Adrenal gland (tissue), 12 donors: ENCODE measurements around the gene CACNA1C. TPM values are rescaled to one million over a fixed set of nuclear protein-coding genes. Genes with fewer than 3 reads are reported as not detected.

Source experiments
- DNase-seq, 7 donors: peaks; one replicate each; pipeline ENCODE4 v3.0.0-alpha.2; 2019 to 2020
- H3K27ac ChIP-seq, 5 donors: fragments of 200-600 bp; sonication (generic) in 4 of 5; 1 replicate in 3 of 5; 2 replicates in 2 of 5; pipeline versions ENCODE4 v1.5.1 to v1.8.0; 2016 to 2020; ENCODE audit warnings: mild to moderate bottlenecking in 1 of 5
- H3K27me3 ChIP-seq: fragments of 200-600 bp; 2 replicates; pipeline ENCODE4 v1.8.0; 2021
- H3K36me3 ChIP-seq, 2 donors: fragments of 200-600 bp; replicated peaks in 1 of 2; 1 replicate in 1 of 2; 2 replicates in 1 of 2; pipeline versions ENCODE4 v1.5.1 to v1.8.0; 2018 to 2022
- H3K4me1 ChIP-seq, 2 donors: fragments of 200-600 bp; replicated peaks in 1 of 2; 1 replicate in 1 of 2; 2 replicates in 1 of 2; pipeline versions ENCODE4 v1.5.1 to v1.8.0; 2018 to 2021
- H3K4me3 ChIP-seq, 4 donors: fragments of 200-600 bp; sonication (generic) in 3 of 4; one replicate each; pipeline ENCODE4 v1.5.1; 2016 to 2018
- H3K9me3 ChIP-seq, 3 donors: fragments of 200-600 bp; sonication (generic) in 1 of 3; replicated peaks in 1 of 3; 1 replicate in 2 of 3; 2 replicates in 1 of 3; pipeline versions ENCODE4 v1.5.1 to v1.8.0; 2016 to 2021
- CTCF ChIP-seq, 6 experiments: fragments of 450-650 bp in 4 of 6; fragments of 200-600 bp in 2 of 6; sonication (generic) in 1 of 6; IDR thresholded peaks; 1 replicate in 5 of 6; 2 replicates in 1 of 6; pipeline versions ENCODE4 v1.5.1 to v1.8.0; 2016 to 2021; ENCODE audit warnings: antibody characterized with exemption in 6 of 6, mild to moderate bottlenecking in 2 of 6, moderate library complexity in 1 of 6
- POLR2A ChIP-seq, 2 donors: fragments of 450-650 bp; IDR thresholded peaks; one replicate each; pipeline ENCODE4 v1.6.1; 2017; ENCODE audit warnings: antibody characterized with exemption in 2 of 2, mild to moderate bottlenecking in 2 of 2, moderate library complexity in 1 of 2
- WGBS, 4 donors: extraction: QIAGEN DNeasy Blood & Tissue Kit in 2 of 4; methylation state at CpG; one replicate each; pipeline versions ENCODE4 v1.1.5 to v1.1.7; 2013 to 2017; 5-methylcytosine and 5-hydroxymethylcytosine counted together
- intact Hi-C, 2 donors: fragments of 100-400 bp; cut with DNase I; formaldehyde crosslinking; loops; one replicate each; pipeline versions ENCODE4 v1.14.1 to v1.15.0; 2022 to 2023
- polyA plus RNA-seq, 3 donors: library from polyadenylated mRNA; stranded (reverse); fragments of 200-250 nt in 2 of 3; fragments of 350-450 nt in 1 of 3; fragmentation: Illumina TruSeq in 1 of 3; extraction: RNeasy Lipid Tissue Mini Kit (QIAGEN cat#74804) in 1 of 3; gene quantifications; one replicate each; pipeline ENCODE4 v1.2.3, GENCODE V29; 2013 to 2014
- total RNA-seq, 9 donors: library from RNA; depleted of rRNA in 4 of 9; stranded (reverse); fragments of >200 nt in 4 of 9; fragments of 120-200 nt in 1 of 9; fragmentation: NEBNext Ultra II Directional in 1 of 9; extraction: Animal tissue kit (Norgen Biotek cat#: 25700) in 1 of 9; gene quantifications; one replicate each; pipeline versions ENCODE4 v1.1.0 to v1.2.4, GENCODE V29; 2013 to 2023
- donor health status: healthy with polysubstance abuse.
- donor health status: Bipolar disorder and iron deficiency.
- donor health status: DM: yes; HTN: yes; CAD: no.
- donor health status: DM: no; HTN: no; CAD: no.
- donor health status: DM: no; HTN: no; CAD: no.
- donor health status: DM: yes; HTN: yes; CAD: no.

Gene CACNA1C
- total and polyA plus RNA-seq, 12 donors = 1.4 to 5.8 (median 3.5) TPM

GRCh38 chr12:2273288-2273687, 220.5 kb downstream of the CACNA1C start:
- peak in 2 of 7 donors; percentile 33 to 49 for DNase-seq
- H3K4me1 ChIP-seq = no peaks in the 10 kb centered on the region
- intact Hi-C loops = no loop called here
- H3K27ac ChIP-seq = no peak overlapping the region
- TF ChIP-seq CTCF (IDR thresholded peaks at IDR 0.05) (peak in 1 of 6 experiments; percentile 34), POLR2A (IDR thresholded peaks at IDR 0.05) (no peak)
- no peaks in the 10 kb centered on the region for H3K9me3 ChIP-seq
- 61 to 79% (median 70%) methylated on average over 4 of the region's 4 CpGs for WGBS, 4 donors
- no peaks in the 10 kb centered on the region for H3K27me3 ChIP-seq
- H3K4me3 ChIP-seq = no peak overlapping the region
- H3K36me3 ChIP-seq = no peaks in the 10 kb centered on the region

- TF ChIP-seq CTCF (IDR thresholded peaks at IDR 0.05) (no peak), POLR2A (IDR thresholded peaks at IDR 0.05) (no peak)
Measured at GRCh38 chr12:2273751-2274150, 221.0 kb downstream of the CACNA1C start.

GRCh38 chr12:2274733-2275132, 221.9 kb downstream of the CACNA1C start:
- no peaks in the 10 kb centered on the region for H3K4me1 ChIP-seq
- no peak overlapping the region for H3K4me3 ChIP-seq
- H3K27ac ChIP-seq = no peak overlapping the region
- no peak for DNase-seq
- TF ChIP-seq POLR2A (IDR thresholded peaks at IDR 0.05) (no peak), CTCF (IDR thresholded peaks at IDR 0.05) (no peak)
- H3K27me3 ChIP-seq = no peaks in the 10 kb centered on the region
- no peaks in the 10 kb centered on the region for H3K9me3 ChIP-seq
- WGBS, 4 donors = 84 to 90% (median 88%) methylated on average over 5 to 7 of the region's 7 CpGs
- no peaks in the 10 kb centered on the region for H3K36me3 ChIP-seq
- intact Hi-C loops = no loop called here

More at GRCh38 chr12:2273751-2274150, 221.0 kb downstream of the CACNA1C start:
- Histone ChIP-seq H3K36me3 (no peaks in the 10 kb centered on the region), H3K27me3 (no peaks in the 10 kb centered on the region), H3K4me1 (no peaks in the 10 kb centered on the region), H3K4me3 (no peak overlapping the region), H3K9me3 (no peaks in the 10 kb centered on the region), H3K27ac (no peak overlapping the region)
- 79 to 86% (median 82%) methylated on average over 4 to 12 of the region's 12 CpGs for WGBS, 4 donors
- intact Hi-C loops = no loop called here
- peak in 1 of 7 donors; percentile 39 for DNase-seq

- TF ChIP-seq POLR2A (IDR thresholded peaks at IDR 0.05) (no peak), CTCF (IDR thresholded peaks at IDR 0.05) (no peak)
- Histone ChIP-seq H3K27me3 (no peaks in the 10 kb centered on the region), H3K9me3 (no peaks in the 10 kb centered on the region), H3K4me1 (no peaks in the 10 kb centered on the region), H3K4me3 (no peak overlapping the region), H3K36me3 (no peaks in the 10 kb centered on the region), H3K27ac (no peak overlapping the region)
- WGBS, 4 donors = 83 to 93% (median 89%) methylated on average over 6 of the region's 6 CpGs
- DNase-seq = no peak
- intact Hi-C loops = no loop called here
Measured at GRCh38 chr12:2276288-2277033, 223.7 kb downstream of the CACNA1C start.
